HL-60 (cell line): ENCODE results near the gene WDR48.

ENCODE experiments used
- GABPA ChIP-seq: IDR thresholded peaks from 2 replicates; pipeline ENCODE4 v1.6.1; 2012; ENCODE audit warnings: low read depth
- POLR2AphosphoS5 ChIP-seq: IDR thresholded peaks from 2 replicates; pipeline ENCODE4 v1.6.1; 2012; ENCODE audit warnings: low read depth
- SPI1 ChIP-seq: IDR thresholded peaks from 2 replicates; pipeline ENCODE4 v1.6.1; 2012; ENCODE audit warnings: low read depth, mild to moderate bottlenecking, borderline replicate concordance
- TF ChIP-seq, protein P1 (sequence below): IDR thresholded peaks from one replicate; pipeline ENCODE4 v1.5.1; 2011; ENCODE audit warnings: low read length, control low read depth, inconsistent platforms; ENCODE audit not compliant: insufficient read depth
- TF ChIP-seq, protein P2 (sequence below): IDR thresholded peaks from 2 replicates; pipeline ENCODE4 v1.6.1; 2012; ENCODE audit warnings: low read depth; ENCODE audit not compliant: insufficient replicate concordance

DNA sequence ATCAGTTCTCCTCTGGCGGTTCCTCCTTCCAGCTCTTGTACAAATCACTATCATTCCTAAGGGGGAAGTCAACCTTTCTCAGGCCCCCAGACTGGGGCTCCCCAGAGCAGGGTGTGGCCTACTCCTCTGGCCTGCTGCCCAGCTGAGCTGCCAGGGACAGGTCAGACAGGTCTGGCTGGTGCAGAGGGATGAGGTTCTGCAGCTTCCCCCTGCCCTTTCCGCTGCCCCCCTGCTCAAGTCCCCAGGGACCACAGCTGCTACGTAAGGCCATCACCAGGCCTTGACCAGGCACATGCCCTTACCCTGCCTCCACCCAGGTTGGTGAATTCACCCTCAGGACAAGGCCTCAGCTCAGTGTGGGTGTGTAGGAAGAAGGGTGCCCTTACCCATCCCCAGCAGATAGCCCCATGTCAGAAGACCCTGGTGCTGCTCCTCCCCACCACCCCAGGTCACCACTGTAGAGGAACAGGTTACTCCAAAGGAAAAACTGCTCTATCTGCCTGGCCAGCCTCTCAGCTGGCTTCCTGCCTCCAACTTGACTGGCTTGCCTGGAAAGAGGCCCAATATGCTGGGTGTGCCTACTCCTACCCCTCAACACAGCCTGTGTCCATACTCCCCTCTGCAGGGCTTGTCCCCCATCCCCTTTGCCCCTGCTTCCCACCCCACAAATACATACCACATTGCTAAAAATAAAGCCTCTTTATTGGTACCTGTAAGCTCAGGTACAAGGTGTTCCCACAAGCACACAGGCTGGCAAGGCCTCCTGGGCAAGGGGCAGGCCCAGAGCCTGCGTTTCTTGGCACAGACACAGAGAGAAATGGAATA lies 89.6 kb downstream of the WDR48 start:
- TF ChIP-seq, protein P1, sequence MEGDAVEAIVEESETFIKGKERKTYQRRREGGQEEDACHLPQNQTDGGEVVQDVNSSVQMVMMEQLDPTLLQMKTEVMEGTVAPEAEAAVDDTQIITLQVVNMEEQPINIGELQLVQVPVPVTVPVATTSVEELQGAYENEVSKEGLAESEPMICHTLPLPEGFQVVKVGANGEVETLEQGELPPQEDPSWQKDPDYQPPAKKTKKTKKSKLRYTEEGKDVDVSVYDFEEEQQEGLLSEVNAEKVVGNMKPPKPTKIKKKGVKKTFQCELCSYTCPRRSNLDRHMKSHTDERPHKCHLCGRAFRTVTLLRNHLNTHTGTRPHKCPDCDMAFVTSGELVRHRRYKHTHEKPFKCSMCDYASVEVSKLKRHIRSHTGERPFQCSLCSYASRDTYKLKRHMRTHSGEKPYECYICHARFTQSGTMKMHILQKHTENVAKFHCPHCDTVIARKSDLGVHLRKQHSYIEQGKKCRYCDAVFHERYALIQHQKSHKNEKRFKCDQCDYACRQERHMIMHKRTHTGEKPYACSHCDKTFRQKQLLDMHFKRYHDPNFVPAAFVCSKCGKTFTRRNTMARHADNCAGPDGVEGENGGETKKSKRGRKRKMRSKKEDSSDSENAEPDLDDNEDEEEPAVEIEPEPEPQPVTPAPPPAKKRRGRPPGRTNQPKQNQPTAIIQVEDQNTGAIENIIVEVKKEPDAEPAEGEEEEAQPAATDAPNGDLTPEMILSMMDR = no peak
- TF ChIP-seq SPI1 = no peak
- no peak for TF ChIP-seq POLR2AphosphoS5
- no peak for TF ChIP-seq GABPA
- TF ChIP-seq, protein P2, sequence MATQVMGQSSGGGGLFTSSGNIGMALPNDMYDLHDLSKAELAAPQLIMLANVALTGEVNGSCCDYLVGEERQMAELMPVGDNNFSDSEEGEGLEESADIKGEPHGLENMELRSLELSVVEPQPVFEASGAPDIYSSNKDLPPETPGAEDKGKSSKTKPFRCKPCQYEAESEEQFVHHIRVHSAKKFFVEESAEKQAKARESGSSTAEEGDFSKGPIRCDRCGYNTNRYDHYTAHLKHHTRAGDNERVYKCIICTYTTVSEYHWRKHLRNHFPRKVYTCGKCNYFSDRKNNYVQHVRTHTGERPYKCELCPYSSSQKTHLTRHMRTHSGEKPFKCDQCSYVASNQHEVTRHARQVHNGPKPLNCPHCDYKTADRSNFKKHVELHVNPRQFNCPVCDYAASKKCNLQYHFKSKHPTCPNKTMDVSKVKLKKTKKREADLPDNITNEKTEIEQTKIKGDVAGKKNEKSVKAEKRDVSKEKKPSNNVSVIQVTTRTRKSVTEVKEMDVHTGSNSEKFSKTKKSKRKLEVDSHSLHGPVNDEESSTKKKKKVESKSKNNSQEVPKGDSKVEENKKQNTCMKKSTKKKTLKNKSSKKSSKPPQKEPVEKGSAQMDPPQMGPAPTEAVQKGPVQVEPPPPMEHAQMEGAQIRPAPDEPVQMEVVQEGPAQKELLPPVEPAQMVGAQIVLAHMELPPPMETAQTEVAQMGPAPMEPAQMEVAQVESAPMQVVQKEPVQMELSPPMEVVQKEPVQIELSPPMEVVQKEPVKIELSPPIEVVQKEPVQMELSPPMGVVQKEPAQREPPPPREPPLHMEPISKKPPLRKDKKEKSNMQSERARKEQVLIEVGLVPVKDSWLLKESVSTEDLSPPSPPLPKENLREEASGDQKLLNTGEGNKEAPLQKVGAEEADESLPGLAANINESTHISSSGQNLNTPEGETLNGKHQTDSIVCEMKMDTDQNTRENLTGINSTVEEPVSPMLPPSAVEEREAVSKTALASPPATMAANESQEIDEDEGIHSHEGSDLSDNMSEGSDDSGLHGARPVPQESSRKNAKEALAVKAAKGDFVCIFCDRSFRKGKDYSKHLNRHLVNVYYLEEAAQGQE = no peak
